ENCODE data around the gene JAKMIP1. TPM values are rescaled to one million over a fixed set of nuclear protein-coding genes. Genes with fewer than 3 reads are reported as not detected.

Gene JAKMIP1
- total and polyA plus RNA-seq, 4 donors = 0.08 to 0.46 (median 0.22) TPM

GRCh38 chr4:6107886-6108285 lies 92.5 kb downstream of the JAKMIP1 start:
- ATAC-seq (ENCODE audit: insufficient read depth, low FRiP score) = no peak
- Histone ChIP-seq H3K27ac (ENCODE audit: low read depth in 1 of 2, low read length in 1 of 2) (no peak overlapping the region), H3K9ac (ENCODE audit: insufficient read depth in 1 of 2, low read length in 2 of 2) (no peak overlapping the region), H3K4me3 (no peak overlapping the region), H3K4me1 (ENCODE audit: control insufficient read depth in 5 of 5, insufficient read depth in 5 of 5, low read length in 5 of 5) (no peaks in the 10 kb centered on the region), H3K36me3 (ENCODE audit: control insufficient read depth in 4 of 4, insufficient read depth in 4 of 4, low read length in 4 of 4) (no peaks in the 10 kb centered on the region), H3K27me3 (ENCODE audit: control insufficient read depth in 3 of 3, insufficient read depth in 3 of 3, low read length in 2 of 3) (peaks cover 0 to 10% (median 9%) of the 10 kb centered on the region in 3 donors), H3K9me3 (ENCODE audit: control insufficient read depth in 4 of 4, insufficient read depth in 3 of 4, low read length in 3 of 4) (peaks cover 0 to 8% (median 0%) of the 10 kb centered on the region in 4 donors)
- 67 to 72% methylated on average over 4 of the region's 4 CpGs for WGBS, 2 donors
- TF ChIP-seq CTCF (IDR thresholded peaks at IDR 0.05; ENCODE audit: control extremely low read depth, extremely low read depth) = no peak
- no peak for DNase-seq

- WGBS, 2 donors = 83 to 91% methylated on average over 14 of the region's 14 CpGs
- Histone ChIP-seq H3K4me1 (ENCODE audit: control insufficient read depth in 5 of 5, insufficient read depth in 5 of 5, low read length in 5 of 5) (no peaks in the 10 kb centered on the region), H3K27ac (ENCODE audit: low read depth in 1 of 2, low read length in 1 of 2) (no peak overlapping the region), H3K9ac (ENCODE audit: insufficient read depth in 1 of 2, low read length in 2 of 2) (no peak overlapping the region), H3K9me3 (ENCODE audit: control insufficient read depth in 4 of 4, insufficient read depth in 3 of 4, low read length in 3 of 4) (peaks cover 0 to 8% (median under 1%) of the 10 kb centered on the region in 4 donors), H3K36me3 (ENCODE audit: control insufficient read depth in 4 of 4, insufficient read depth in 4 of 4, low read length in 4 of 4) (no peaks in the 10 kb centered on the region), H3K4me3 (no peak overlapping the region), H3K27me3 (ENCODE audit: control insufficient read depth in 3 of 3, insufficient read depth in 3 of 3, low read length in 2 of 3) (peaks cover 0 to 10% (median 9%) of the 10 kb centered on the region in 3 donors)
- ATAC-seq (ENCODE audit: insufficient read depth, low FRiP score) = no peak
- DNase-seq = no peak
- no peak for TF ChIP-seq CTCF (IDR thresholded peaks at IDR 0.05; ENCODE audit: control extremely low read depth, extremely low read depth)
Measured at GRCh38 chr4:6107114-6107791, 93.1 kb downstream of the JAKMIP1 start.

- ATAC-seq (ENCODE audit: insufficient read depth, low FRiP score) (no peak), DNase-seq (no peak)
- Histone ChIP-seq H3K27me3 (ENCODE audit: control insufficient read depth in 3 of 3, insufficient read depth in 3 of 3, low read length in 2 of 3) (peaks cover 0 to 10% (median 9%) of the 10 kb centered on the region in 3 donors), H3K9ac (ENCODE audit: insufficient read depth in 1 of 2, low read length in 2 of 2) (no peak overlapping the region), H3K4me1 (ENCODE audit: control insufficient read depth in 5 of 5, insufficient read depth in 5 of 5, low read length in 5 of 5) (no peaks in the 10 kb centered on the region), H3K27ac (ENCODE audit: low read depth in 1 of 2, low read length in 1 of 2) (no peak overlapping the region), H3K4me3 (no peak overlapping the region), H3K9me3 (ENCODE audit: control insufficient read depth in 4 of 4, insufficient read depth in 3 of 4, low read length in 3 of 4) (peaks cover 0 to 8% (median 1%) of the 10 kb centered on the region in 4 donors), H3K36me3 (ENCODE audit: control insufficient read depth in 4 of 4, insufficient read depth in 4 of 4, low read length in 4 of 4) (no peaks in the 10 kb centered on the region)
- no peak for TF ChIP-seq CTCF (IDR thresholded peaks at IDR 0.05; ENCODE audit: control extremely low read depth, extremely low read depth)
- WGBS, 2 donors = 56 to 69% methylated on average over 5 of the region's 5 CpGs
Measured at GRCh38 chr4:6106156-6106555, 94.2 kb downstream of the JAKMIP1 start.
